Omental fat pad (tissue), 4 donors: ENCODE results near the gene CD300LD. TPM values are rescaled to one million over a fixed set of nuclear protein-coding genes. Genes with fewer than 3 reads are reported as not detected.
A peak's percentile ranks its signal among the peaks of the same experiment; 100 is the strongest.

Source experiments
- ATAC-seq: fragments of 150-250 bp; one replicate; pipeline ENCODE4 v1.9.1; 2016; ENCODE audit warnings: mild to moderate bottlenecking, moderate library complexity; ENCODE audit not compliant: low FRiP score
- DNase-seq: peaks from one replicate; pipeline ENCODE4 v3.0.0-alpha.2; 2019; ENCODE audit warnings: low spot score
- CTCF ChIP-seq, 3 donors: fragments of 450-650 bp; IDR thresholded peaks; one replicate each; pipeline ENCODE4 v1.5.1; 2016 to 2017; ENCODE audit warnings: antibody characterized with exemption in 3 of 3, mild to moderate bottlenecking in 3 of 3, moderate library complexity in 2 of 3
- total RNA-seq, 4 donors: library from RNA; depleted of rRNA; stranded (reverse); fragments of >200 nt; gene quantifications; one replicate each; pipeline ENCODE4 v1.1.0, GENCODE V29; 2016

Gene CD300LD
- total RNA-seq, 4 donors from 2014 or later, result 0.79 TPM; not detected in 3

- TF ChIP-seq CTCF (IDR thresholded peaks at IDR 0.05), result no peak
- DNase-seq (no peak), ATAC-seq (no peak)
These were observed 40.0 kb downstream of the CD300LD start for GRCh38 chr17:74552037-74552436.

- TF ChIP-seq CTCF (IDR thresholded peaks at IDR 0.05), result no peak
- ATAC-seq (no peak), DNase-seq (no peak)
These were observed 41.5 kb downstream of the CD300LD start for GRCh38 chr17:74550602-74551001.

- DNase-seq (no peak), ATAC-seq (no peak)
These were observed 42.7 kb downstream of the CD300LD start for GRCh38 chr17:74549343-74549742.

GRCh38 chr17:74547736-74548135 is 44.3 kb downstream of the CD300LD start:
- DNase-seq (no peak), ATAC-seq (no peak)
- TF ChIP-seq CTCF (IDR thresholded peaks at IDR 0.05), result no peak

More at GRCh38 chr17:74549343-74549742, 42.7 kb downstream of the CD300LD start:
- TF ChIP-seq CTCF (IDR thresholded peaks at IDR 0.05), result no peak

- ATAC-seq (no peak), DNase-seq (no peak)
- TF ChIP-seq CTCF (IDR thresholded peaks at IDR 0.05), result no peak
These were observed 44.8 kb downstream of the CD300LD start for GRCh38 chr17:74547264-74547663.

- no peak for DNase-seq
- no peak for ATAC-seq
- no peak for TF ChIP-seq CTCF (IDR thresholded peaks at IDR 0.05)
These were observed 45.5 kb downstream of the CD300LD start for GRCh38 chr17:74546586-74546985.

GRCh38 chr17:74545843-74546230 is 46.2 kb downstream of the CD300LD start, which contains the start of gene CD300C:
CD300C (minus strand) TSS chr17:74546115; CDS start chr17:74545782, 333 bp downstream.
- no peak for TF ChIP-seq CTCF (IDR thresholded peaks at IDR 0.05)
- DNase-seq (no peak), ATAC-seq (peak; percentile 12)
